Measurements from ENCODE around the gene MED12L.

DNA sequence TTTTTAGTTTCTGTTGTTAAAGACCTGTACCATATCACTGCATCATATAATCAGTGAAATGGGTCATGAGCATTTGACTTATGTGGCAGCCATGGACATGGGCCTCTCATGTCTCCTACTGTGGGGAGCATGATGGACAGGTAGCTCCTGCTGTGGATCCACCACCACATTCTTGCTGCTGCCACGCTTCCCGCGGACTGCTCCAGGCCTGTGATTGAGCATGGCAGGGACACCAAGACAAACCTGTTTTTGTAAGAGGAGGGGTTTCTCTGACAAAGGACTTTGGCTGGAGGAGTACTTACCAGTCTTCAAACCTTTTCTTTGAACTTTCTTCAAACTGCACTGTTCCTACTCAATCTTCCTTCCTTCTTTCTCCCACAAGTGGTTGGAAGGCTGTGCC lies 210.8 kb downstream of the MED12L start:
- TF ChIP-seq, protein P1, sequence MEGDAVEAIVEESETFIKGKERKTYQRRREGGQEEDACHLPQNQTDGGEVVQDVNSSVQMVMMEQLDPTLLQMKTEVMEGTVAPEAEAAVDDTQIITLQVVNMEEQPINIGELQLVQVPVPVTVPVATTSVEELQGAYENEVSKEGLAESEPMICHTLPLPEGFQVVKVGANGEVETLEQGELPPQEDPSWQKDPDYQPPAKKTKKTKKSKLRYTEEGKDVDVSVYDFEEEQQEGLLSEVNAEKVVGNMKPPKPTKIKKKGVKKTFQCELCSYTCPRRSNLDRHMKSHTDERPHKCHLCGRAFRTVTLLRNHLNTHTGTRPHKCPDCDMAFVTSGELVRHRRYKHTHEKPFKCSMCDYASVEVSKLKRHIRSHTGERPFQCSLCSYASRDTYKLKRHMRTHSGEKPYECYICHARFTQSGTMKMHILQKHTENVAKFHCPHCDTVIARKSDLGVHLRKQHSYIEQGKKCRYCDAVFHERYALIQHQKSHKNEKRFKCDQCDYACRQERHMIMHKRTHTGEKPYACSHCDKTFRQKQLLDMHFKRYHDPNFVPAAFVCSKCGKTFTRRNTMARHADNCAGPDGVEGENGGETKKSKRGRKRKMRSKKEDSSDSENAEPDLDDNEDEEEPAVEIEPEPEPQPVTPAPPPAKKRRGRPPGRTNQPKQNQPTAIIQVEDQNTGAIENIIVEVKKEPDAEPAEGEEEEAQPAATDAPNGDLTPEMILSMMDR (IDR thresholded peaks at IDR 0.05; ENCODE audit: low read length): no peak
- TF ChIP-seq EZH2 (optimal IDR thresholded peaks at IDR 0.05; ENCODE audit: low read depth, low read length): no peak
